ENCODE results near the gene SLAMF6. TPM values are rescaled to one million over a fixed set of nuclear protein-coding genes. Genes with fewer than 3 reads are reported as not detected.
"Not testable (repeated sequence)": the region's sequence is repeated elsewhere in the genome, so short reads cannot be mapped to it uniquely, and the experiment has no call there.

SLAMF6 gene
- total and polyA plus RNA-seq, 9 donors = 0.13 to 4.2 (median 0.47) TPM; not detected in 1

DNA sequence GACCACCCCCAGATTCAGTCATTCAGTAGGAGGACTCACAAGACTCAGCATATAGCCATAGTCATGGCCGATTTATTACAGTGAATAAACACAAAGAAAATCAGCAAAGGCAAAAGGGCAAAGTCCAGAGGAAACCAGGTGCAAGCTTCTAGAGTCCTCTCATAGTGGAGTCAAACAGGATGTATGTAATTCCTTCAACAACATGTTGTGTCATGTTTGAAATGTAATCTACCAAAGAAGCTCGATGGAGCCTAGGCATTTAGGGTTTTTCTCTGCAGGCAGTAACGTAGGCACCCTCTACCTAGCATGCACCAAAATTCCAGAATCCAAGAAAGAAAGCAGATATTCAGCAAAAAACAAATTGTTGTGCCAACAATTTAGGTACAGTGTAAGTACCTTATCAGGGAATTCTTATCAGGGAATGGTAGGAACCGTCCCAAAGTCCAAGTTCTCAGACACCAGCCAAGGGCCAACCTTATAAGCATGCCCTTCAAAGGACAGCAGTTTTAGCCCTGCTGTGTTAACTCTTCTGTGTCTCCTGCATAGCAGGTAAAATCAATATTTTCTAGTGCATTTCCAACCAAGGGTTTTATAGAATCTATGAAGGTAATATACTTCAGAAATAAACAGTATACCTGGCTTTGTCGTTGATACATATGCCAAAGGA, 16.1 kb upstream of the SLAMF6 start:
- no peak overlapping the region for H3K27ac ChIP-seq
- 57 to 65% (median 62%) methylated on average over 5 of the region's 5 CpGs for WGBS, 3 donors
- no peaks in the 10 kb centered on the region for H3K4me1 ChIP-seq (ENCODE audit: insufficient read depth)
- H3K36me3 ChIP-seq = no peaks in the 10 kb centered on the region
- H3K27me3 ChIP-seq = no peaks in the 10 kb centered on the region
- TF ChIP-seq, protein P1, sequence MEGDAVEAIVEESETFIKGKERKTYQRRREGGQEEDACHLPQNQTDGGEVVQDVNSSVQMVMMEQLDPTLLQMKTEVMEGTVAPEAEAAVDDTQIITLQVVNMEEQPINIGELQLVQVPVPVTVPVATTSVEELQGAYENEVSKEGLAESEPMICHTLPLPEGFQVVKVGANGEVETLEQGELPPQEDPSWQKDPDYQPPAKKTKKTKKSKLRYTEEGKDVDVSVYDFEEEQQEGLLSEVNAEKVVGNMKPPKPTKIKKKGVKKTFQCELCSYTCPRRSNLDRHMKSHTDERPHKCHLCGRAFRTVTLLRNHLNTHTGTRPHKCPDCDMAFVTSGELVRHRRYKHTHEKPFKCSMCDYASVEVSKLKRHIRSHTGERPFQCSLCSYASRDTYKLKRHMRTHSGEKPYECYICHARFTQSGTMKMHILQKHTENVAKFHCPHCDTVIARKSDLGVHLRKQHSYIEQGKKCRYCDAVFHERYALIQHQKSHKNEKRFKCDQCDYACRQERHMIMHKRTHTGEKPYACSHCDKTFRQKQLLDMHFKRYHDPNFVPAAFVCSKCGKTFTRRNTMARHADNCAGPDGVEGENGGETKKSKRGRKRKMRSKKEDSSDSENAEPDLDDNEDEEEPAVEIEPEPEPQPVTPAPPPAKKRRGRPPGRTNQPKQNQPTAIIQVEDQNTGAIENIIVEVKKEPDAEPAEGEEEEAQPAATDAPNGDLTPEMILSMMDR (IDR thresholded peaks at IDR 0.05) = no peak
- TF ChIP-seq EP300 (IDR thresholded peaks at IDR 0.05) = no peak
- no peak for TF ChIP-seq POLR2A (IDR thresholded peaks at IDR 0.05)
- H3K9me3 ChIP-seq = no peaks in the 10 kb centered on the region
- DNase-seq = no peak
- intact Hi-C loops (cut with DNase I) = no loop called here
- H3K4me3 ChIP-seq = no peak overlapping the region

DNA sequence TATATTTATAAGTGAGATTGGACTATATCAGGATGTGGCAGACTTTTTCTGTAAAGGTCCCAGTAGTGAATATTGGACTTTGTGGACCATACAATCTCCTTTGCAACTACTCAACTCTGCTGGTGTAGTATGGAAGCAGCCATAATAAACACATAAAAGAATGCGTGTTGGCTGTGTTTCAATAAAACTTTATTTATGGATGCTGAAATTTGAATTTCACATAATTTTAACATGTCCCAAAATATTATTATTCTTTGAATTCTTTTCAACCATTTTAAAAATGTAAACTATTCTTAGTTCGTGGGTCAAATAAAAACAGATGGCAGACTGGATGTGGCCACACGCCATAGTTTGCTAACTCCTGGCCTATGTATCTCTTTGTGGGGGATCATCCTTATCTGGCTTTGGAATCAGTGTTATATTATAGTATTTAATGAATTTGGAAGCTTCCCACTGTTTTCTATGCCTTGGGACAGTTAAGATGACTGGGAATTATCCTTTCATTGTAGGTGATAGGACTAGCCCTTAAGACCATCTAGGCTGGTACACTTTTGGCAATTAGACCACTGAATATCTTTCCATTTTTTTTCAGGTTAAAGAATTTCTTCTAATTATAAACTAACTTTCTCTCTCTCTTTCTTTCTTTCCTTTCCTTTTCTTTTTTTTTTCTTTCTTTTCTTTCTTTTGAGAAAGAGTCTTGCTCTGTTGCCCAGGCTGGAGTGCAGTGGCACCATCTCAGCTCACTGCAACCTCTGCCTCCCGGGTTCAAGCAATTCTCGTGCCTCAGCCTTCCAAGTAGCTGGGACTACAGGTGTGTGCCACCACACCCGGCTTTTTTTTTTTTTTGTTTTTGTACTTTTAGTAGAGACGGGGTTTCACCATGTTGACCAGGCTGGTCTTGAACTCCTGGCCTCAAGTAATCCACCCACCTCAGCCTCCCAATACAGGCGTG, 14.9 kb upstream of the SLAMF6 start:
- H3K27me3 ChIP-seq = no peaks in the 10 kb centered on the region
- intact Hi-C loops (cut with DNase I) = no loop called here
- no peaks in the 10 kb centered on the region for H3K9me3 ChIP-seq
- H3K4me3 ChIP-seq = no peak overlapping the region
- TF ChIP-seq EP300 (IDR thresholded peaks at IDR 0.05) (no peak), POLR2A (IDR thresholded peaks at IDR 0.05) (no peak)
- TF ChIP-seq, protein P1 (IDR thresholded peaks at IDR 0.05) = no peak
- no peaks in the 10 kb centered on the region for H3K36me3 ChIP-seq
- no peaks in the 10 kb centered on the region for H3K4me1 ChIP-seq (ENCODE audit: insufficient read depth)
- WGBS, 3 donors = 77 to 78% (median 78%) methylated on average over 8 of the region's 8 CpGs
- DNase-seq = no peak
- no peak overlapping the region for H3K27ac ChIP-seq

DNA sequence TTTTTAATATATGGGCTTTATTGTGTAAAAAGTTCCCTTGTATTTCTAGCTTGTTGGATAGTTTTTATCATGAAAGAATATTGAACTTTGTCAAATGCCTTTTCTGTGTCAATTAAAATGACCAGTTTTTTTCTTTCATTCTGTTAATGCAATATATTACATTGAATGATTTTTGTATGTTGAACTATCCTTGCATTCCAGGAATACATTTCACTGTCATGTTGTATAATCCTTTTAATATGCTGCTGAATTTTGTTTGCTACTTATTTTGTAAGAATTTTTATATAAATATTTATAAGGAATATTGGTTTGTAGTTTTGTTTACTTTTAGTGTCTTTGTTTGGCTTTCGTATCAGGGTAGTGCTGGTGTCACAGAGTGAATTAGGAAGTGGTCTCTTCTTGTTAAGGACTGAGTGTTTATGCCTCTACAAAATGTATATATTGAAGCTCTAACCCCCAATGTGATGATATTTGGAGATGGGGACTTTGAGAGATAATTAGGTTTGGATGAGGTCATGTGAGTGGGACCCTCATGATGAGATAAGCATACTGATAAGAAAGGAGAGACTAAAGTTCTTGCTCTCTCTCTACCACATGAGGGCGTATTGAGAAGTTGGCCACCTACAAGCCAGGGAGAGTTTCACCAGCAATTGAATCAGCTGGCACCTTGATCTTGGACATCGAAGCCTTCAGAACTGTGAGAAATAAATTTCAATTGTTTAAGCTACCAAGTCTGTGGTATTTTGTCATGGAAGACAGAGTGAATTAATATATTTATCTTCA, 12.0 kb upstream of the SLAMF6 start:
- intact Hi-C loops (cut with DNase I) = no loop called here

DNA sequence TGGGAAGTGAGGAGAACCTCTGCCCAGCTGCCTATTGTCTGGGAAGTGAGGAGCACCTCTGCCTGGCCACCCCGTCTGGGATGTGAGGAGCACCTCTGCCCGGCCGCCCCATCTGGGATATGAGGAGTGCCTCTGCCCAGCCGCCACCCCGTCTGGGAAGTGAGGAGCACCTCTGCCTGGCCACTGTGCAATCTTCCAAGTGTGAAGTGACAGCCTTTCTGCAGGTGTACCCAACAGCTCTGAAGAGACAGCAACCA, 9.4 kb upstream of the SLAMF6 start:
- H3K27ac ChIP-seq; H3K27me3 ChIP-seq; H3K4me3 ChIP-seq; H3K9me3 ChIP-seq; DNase-seq; H3K4me1 ChIP-seq (ENCODE audit: insufficient read depth); intact Hi-C loops (cut with DNase I); H3K36me3 ChIP-seq: not testable (repeated sequence)
- 78 to 86% (median 79%) methylated on average over 5 of the region's 5 CpGs for WGBS, 3 donors

More for the DNA sequence above, 12.0 kb upstream of the SLAMF6 start:
- H3K36me3 ChIP-seq = no peaks in the 10 kb centered on the region
- no peak overlapping the region for H3K4me3 ChIP-seq
- H3K27ac ChIP-seq = no peak overlapping the region
- H3K4me1 ChIP-seq (ENCODE audit: insufficient read depth) = no peaks in the 10 kb centered on the region
- WGBS, 3 donors = 64 to 79% (median 72%) methylated on average over 3 of the region's 3 CpGs
- peaks cover 0 to 5% of the 10 kb centered on the region in 2 donors for H3K9me3 ChIP-seq
- TF ChIP-seq POLR2A (IDR thresholded peaks at IDR 0.05) (no peak), EP300 (IDR thresholded peaks at IDR 0.05) (no peak)
- TF ChIP-seq, protein P1 (IDR thresholded peaks at IDR 0.05) = no peak
- H3K27me3 ChIP-seq = no peaks in the 10 kb centered on the region
- no peak for DNase-seq

DNA sequence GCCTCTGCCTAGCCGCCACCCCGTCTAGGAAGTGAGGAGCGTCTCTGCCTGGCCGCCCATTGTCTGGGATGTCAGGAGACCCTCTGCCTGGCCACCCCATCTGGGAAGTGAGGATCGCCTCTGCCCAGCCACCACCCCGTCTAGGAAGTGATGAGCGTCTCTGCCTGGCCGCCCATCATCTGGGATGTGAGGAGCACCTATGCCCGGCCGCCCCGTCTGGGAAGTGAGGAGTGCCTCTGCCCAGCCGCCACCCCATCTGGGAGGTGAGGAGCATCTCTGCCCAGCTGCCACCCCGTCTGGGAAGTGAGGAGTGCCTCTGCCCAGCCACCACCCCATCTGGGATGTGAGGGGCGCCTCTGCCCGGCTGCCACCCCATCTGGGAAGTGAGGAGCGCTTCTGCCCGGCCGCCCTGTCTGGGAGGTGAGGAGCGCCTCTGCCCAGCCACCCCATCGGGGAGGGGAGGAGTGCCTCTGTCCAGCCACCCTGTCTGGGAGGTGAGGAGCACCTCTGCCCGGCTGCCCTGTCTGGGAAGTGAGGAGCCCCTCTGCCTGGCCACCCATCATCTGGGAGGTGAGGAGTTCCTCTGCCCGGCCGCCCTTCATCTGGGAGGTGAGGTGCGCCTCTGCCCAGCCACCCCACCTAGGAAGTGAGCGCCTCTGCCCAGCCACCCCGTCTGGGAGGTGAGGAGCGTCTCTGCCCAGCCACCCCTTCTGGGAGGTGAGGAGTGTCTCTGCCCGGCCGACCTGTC, 8.9 kb upstream of the SLAMF6 start:
- H3K27me3 ChIP-seq; H3K4me3 ChIP-seq; H3K36me3 ChIP-seq; intact Hi-C loops (cut with DNase I); H3K4me1 ChIP-seq (ENCODE audit: insufficient read depth); DNase-seq; H3K9me3 ChIP-seq; H3K27ac ChIP-seq: not testable (repeated sequence)
- WGBS, 3 donors = 87 to 92% (median 87%) methylated on average over 26 to 29 of the region's 29 CpGs

DNA sequence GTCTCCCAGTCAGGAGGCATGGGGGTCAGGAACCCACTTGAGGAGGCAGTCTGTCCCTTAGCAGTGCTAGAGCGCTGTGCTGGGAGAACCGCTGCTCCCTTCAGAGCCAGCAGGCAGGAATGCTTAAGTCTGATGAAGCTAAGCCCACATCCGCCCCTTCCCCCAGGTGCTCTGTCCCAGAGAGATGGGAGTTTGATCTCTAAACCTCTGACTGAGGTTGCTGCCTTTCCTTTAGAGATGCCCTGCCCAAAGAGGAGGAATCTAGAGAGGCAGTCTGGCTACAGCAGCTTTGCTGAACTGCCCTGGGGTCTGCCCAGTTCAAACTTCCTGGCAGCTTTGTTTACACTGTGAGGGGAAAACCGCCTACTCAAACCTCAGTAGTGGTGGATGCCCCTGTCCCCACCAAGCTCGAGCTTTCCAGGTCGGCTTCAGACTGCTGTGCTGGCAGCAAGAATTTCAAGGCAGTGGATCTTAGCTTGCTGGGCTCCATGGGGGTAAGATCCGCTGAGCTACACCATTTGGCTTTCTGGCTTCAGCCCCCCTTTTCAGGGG, 6.4 kb upstream of the SLAMF6 start:
- H3K9me3 ChIP-seq; H3K36me3 ChIP-seq; H3K27ac ChIP-seq; H3K27me3 ChIP-seq; H3K4me1 ChIP-seq (ENCODE audit: insufficient read depth); intact Hi-C loops (cut with DNase I); DNase-seq; H3K4me3 ChIP-seq: not testable (repeated sequence)
- WGBS, 3 donors = 73 to 77% (median 75%) methylated on average over 7 of the region's 7 CpGs

DNA sequence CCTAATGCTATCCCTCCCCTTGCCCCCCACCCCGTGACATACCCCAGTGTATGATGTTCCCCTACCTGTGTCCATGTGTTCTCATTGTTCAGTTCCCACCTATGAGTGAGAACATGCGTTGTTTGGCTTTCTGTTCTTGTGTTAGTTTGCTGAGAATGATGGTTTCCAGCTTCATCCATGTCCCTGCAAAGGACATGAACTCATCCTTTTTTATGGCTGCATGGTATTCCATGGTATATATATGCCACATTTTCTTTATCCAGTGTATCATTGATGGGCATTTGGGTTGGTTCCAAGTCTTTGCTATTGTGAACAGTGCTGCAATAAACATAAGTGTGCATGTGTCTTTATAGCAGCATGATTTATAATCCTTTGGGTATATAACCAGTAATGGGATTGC, 734 bp upstream of the SLAMF6 start:
- intact Hi-C loops (cut with DNase I); H3K36me3 ChIP-seq; H3K9me3 ChIP-seq; H3K4me3 ChIP-seq; DNase-seq; H3K4me1 ChIP-seq (ENCODE audit: insufficient read depth); H3K27me3 ChIP-seq; H3K27ac ChIP-seq: not testable (repeated sequence)
- 66 to 88% (median 83%) methylated on average over 2 of the region's 2 CpGs for WGBS, 3 donors

Data from ovary (tissue), 9 donors.